Measurements from ENCODE around the gene CASK. TPM values are rescaled to one million over a fixed set of nuclear protein-coding genes. Genes with fewer than 3 reads are reported as not detected.

The CASK gene
- total and polyA plus RNA-seq, 8 donors, result 4.7 to 42.5 (median 22.9) TPM

DNA sequence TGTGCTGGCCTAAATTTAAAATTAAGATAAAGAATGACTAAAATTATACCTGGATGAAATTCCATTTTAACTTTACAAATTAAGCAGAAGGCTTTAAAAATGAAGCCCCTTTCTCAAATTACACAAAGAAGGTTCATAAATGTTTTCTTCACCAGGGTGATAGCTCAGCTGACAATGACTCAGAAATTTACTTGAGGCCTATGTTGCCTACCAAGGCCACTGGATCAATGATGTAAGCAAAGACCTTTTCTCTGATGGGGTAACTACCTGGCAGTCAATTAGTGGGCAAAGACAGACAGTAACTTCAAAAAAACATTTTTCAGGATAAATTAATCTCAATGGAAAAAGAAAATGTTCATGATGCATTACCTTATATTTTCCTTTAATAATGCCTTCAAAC, 258.4 kb downstream of the CASK start:
- no peak for DNase-seq
- Histone ChIP-seq H3K27ac (peak overlapping the region in 1 of 4 donors; percentile 12), H3K4me3 (no peak overlapping the region), H3K9me3 (no peaks in the 10 kb centered on the region), H3K4me1 (no peaks in the 10 kb centered on the region), H3K36me3 (no peaks in the 10 kb centered on the region), H3K27me3 (peaks cover 0 to 3% (median 0%) of the 10 kb centered on the region in 4 donors)
- no peak for FAIRE-seq
- intact Hi-C loops (cut with DNase I), result no loop called here
- no peak for ATAC-seq
- TF ChIP-seq, protein P1, sequence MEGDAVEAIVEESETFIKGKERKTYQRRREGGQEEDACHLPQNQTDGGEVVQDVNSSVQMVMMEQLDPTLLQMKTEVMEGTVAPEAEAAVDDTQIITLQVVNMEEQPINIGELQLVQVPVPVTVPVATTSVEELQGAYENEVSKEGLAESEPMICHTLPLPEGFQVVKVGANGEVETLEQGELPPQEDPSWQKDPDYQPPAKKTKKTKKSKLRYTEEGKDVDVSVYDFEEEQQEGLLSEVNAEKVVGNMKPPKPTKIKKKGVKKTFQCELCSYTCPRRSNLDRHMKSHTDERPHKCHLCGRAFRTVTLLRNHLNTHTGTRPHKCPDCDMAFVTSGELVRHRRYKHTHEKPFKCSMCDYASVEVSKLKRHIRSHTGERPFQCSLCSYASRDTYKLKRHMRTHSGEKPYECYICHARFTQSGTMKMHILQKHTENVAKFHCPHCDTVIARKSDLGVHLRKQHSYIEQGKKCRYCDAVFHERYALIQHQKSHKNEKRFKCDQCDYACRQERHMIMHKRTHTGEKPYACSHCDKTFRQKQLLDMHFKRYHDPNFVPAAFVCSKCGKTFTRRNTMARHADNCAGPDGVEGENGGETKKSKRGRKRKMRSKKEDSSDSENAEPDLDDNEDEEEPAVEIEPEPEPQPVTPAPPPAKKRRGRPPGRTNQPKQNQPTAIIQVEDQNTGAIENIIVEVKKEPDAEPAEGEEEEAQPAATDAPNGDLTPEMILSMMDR (IDR thresholded peaks at IDR 0.05), result no peak

DNA sequence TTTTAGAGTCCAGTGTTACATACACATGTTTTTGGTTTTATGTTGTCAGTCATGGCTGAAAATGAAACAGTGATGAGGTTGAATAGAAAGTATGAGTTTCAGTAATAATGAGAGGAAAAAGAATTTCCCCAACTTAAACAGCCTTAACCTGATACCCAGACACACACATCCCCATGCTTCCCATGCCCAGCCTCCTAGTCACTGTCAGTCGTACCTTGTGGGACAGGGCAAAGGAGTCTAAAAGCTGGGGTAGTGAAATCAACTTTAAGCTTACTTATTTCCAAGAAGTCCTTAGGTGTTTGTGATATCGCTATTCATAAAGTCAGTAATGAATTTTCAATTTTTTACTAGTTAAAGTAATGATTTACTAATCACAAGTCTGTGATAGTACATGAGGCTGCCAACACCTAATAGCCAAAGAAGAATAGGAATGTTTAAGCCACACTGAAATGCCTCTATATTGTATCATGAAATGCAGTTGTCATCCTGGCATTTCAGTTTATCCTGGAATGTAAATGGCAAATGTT, 258.9 kb downstream of the CASK start:
- Histone ChIP-seq H3K4me3 (no peak overlapping the region), H3K27ac (peak overlapping the region in 1 of 4 donors; percentile 12), H3K9me3 (no peaks in the 10 kb centered on the region), H3K4me1 (no peaks in the 10 kb centered on the region), H3K27me3 (peaks cover 0 to 3% (median 0%) of the 10 kb centered on the region in 4 donors), H3K36me3 (no peaks in the 10 kb centered on the region)
- FAIRE-seq, result peak; percentile 23
- intact Hi-C loops (cut with DNase I), result no loop called here
- TF ChIP-seq, protein P1 (IDR thresholded peaks at IDR 0.05), result no peak
- no peak for ATAC-seq
- WGBS, 2 donors, result 73 to 77% methylated on average over 2 of the region's 2 CpGs
- DNase-seq, result no peak

DNA sequence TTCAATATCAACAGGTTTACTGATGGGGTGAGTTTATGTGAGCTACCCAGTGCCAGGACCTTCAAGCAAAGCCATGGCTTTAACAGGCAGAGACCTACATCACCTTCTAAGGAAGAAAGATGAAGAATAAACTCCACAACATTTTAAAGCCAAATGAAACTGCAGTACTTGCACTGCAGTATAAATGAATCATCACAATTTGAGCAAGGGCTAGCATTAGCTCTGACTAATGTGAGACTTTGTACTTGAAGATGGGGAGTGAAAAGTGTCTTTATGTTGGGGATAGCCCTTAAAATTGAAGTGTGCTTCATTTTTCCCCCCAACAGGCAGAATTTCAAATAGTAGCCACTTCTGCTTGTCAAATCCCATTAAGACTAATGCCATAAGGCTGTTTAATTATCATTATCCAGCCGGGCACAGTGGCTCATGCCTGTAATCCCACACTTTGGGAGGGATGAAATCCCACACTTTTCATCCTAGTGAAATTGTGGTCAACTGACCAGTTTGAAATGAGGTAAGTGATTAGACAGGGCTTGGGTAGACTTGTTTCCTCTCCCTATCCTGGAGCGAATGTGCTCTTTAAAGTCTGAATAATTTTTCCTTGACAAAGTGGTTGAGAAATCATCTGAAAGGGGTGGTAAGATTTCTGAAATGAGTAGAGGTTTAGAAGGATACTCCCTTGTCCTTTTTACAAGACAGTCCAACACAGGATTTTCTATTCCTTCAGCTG, 261.8 kb downstream of the CASK start:
- Histone ChIP-seq H3K9me3 (no peaks in the 10 kb centered on the region), H3K27ac (no peak overlapping the region), H3K4me3 (no peak overlapping the region), H3K27me3 (peaks cover 0 to 3% (median 0%) of the 10 kb centered on the region in 4 donors), H3K36me3 (no peaks in the 10 kb centered on the region), H3K4me1 (no peaks in the 10 kb centered on the region)
- WGBS, 2 donors, result 78 to 96% methylated on average over 2 of the region's 2 CpGs
- FAIRE-seq (no peak), DNase-seq (no peak), ATAC-seq (no peak)
- TF ChIP-seq, protein P1 (IDR thresholded peaks at IDR 0.05), result no peak
- intact Hi-C loops (cut with DNase I), result no loop called here

DNA sequence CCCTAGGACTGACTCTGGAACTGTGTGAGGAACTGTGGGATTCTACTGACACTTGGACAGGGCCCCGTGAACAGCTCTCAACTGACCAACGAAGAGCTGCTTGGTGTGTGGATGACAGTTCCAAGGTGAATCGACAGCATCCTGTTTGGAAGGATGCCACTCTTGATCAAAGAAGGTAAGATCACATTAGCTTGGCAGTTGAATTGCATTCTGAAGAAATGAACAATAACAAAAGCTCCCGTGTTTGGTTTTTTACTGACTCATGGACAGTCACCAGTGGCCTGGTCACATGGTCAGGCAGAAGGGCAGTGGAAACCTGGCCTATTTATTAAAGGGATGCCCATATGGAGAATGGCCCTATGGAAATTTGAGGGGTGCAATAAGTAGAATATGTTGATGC, 267.7 kb downstream of the CASK start:
- Histone ChIP-seq H3K4me3 (no peak overlapping the region), H3K27me3 (no peaks in the 10 kb centered on the region), H3K4me1 (no peaks in the 10 kb centered on the region), H3K36me3 (no peaks in the 10 kb centered on the region), H3K9me3 (no peaks in the 10 kb centered on the region), H3K27ac (no peak overlapping the region)
- 72 to 90% methylated on average over 4 of the region's 4 CpGs for WGBS, 2 donors
- FAIRE-seq (no peak), DNase-seq (no peak), ATAC-seq (no peak)
- intact Hi-C loops (cut with DNase I), result no loop called here
- TF ChIP-seq, protein P1 (IDR thresholded peaks at IDR 0.05), result no peak

DNA sequence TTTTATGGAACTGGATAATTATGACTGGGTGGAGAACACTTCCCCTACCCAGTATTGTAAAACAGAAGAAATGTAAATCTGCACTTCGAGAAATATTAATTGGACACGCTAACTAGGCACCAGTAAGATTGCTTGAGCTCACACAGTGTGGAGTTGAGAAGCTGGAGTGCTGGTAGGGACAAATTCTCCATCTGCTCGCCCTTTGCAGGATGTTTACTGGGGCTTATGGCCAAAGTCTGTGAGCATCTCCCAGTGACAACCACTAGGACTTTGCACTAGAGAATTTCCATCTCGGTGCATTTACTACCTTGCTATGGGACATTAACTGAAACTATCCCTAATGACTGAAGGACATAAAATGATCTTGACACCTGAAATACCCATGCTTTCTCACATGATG, 268.3 kb downstream of the CASK start:
- Histone ChIP-seq H3K4me1 (no peaks in the 10 kb centered on the region), H3K9me3 (no peaks in the 10 kb centered on the region), H3K27ac (no peak overlapping the region), H3K36me3 (no peaks in the 10 kb centered on the region), H3K4me3 (no peak overlapping the region), H3K27me3 (no peaks in the 10 kb centered on the region)
- 78 to 93% methylated on average over 4 of the region's 4 CpGs for WGBS, 2 donors
- TF ChIP-seq, protein P1 (IDR thresholded peaks at IDR 0.05), result no peak
- intact Hi-C loops (cut with DNase I), result no loop called here
- no peak for FAIRE-seq
- no peak for DNase-seq
- ATAC-seq, result no peak
